HG02678 (cell line): Measurements from ENCODE around the gene C5orf46.
"Not testable (repeated sequence)": the region's sequence is repeated elsewhere in the genome, so short reads cannot be mapped to it uniquely, and the experiment has no call there.

Source experiments
- ATAC-seq: cut with Tn5 transposase; IDR thresholded peaks from one replicate; pipeline ENCODE4 v1.9.1; 2021; ENCODE audit warnings: mild to moderate bottlenecking, moderate library complexity; ENCODE audit not compliant: unreplicated experiment

Gene C5orf46

DNA sequence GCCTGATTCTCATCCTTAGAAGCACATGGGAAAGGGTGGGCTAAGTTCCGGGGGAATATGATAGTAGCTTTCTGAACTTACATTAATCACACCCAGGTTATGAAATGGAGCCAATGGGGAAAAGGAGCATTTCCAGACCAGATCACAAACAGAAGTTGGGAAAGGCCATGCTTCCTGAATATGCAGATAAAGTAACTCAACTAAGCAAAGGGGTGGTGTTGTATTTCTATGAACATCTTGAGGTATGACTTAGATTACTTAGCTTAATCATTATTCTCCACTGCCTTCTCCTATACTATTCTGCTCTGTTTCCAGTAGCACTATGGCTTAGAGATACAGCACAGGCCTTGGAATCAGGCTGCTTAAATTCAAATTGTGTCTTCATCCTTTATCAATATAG is 10.5 kb downstream of the C5orf46 start:
- no peak for ATAC-seq

- no peak for ATAC-seq
These were observed 12.5 kb downstream of the C5orf46 start for GRCh38 chr5:147893820-147894219.

- ATAC-seq = no peak
These were observed 13.5 kb downstream of the C5orf46 start for GRCh38 chr5:147892696-147893296.

DNA sequence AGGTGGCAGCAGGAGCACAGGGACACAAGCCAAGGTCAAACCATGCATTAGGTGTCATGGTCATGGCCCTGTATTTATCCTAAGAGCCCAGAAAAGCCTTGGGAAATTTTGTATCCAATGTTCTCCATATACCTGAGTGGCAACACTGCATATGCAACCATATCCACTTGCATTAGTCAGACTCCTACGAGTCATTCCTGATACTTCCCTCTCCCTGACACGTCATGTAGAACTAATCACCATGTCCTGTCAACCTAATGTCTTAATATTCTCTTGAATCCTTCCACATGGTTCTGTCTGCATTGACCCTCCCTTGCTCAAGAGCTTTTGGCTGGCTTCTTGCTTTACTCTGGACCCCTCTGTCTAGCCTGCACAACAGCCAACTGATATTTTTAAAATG is 18.4 kb downstream of the C5orf46 start:
- ATAC-seq = no peak

DNA sequence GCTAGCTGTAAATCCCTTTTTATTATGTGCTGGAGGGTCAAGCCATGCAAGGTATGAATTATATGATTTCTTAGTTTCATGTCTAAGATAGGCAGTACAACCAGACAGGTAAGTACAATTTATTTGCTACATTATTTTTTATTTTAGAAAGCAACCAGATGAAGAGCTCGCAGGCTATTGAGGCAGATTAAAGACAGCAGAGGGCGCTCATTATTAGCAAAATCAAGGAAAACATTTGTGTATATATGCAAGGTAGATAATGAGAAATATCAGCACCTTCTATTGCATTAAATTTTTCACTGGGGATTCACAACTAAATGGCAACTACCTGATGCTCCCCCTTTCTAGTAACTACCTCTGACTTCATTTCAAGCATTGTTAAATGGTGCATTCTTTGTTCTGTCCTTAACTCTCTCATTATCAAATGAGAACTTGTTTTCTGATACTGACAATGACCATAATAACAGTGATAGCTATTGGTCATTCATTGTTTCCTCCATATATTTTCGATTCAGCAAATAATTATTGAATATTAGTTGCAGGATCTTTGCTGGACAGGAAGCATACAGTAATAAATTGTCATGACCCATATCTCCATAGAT is 19.2 kb downstream of the C5orf46 start:
- ATAC-seq = no peak

- ATAC-seq = no peak
These were observed 23.6 kb downstream of the C5orf46 start for GRCh38 chr5:147882586-147883313.

DNA sequence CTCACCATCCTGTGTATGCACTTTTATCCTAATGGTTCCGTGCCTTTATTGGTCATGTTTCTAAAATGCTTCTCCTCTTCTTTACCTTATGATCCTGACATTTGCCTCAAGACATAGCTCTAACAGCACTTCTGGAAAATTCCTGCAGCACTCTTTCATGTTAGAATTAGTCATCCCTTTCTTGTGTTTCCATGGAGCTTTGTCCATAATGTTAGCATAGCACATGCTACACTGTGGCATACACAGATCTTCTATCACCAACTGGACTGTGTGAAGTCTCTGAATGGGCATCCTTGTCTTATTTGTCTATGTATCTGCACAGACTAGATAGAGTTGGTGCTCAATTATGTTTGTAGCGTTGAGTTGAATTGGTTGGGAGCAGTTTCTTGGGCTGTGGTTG is 25.9 kb downstream of the C5orf46 start:
- ATAC-seq = no peak

DNA sequence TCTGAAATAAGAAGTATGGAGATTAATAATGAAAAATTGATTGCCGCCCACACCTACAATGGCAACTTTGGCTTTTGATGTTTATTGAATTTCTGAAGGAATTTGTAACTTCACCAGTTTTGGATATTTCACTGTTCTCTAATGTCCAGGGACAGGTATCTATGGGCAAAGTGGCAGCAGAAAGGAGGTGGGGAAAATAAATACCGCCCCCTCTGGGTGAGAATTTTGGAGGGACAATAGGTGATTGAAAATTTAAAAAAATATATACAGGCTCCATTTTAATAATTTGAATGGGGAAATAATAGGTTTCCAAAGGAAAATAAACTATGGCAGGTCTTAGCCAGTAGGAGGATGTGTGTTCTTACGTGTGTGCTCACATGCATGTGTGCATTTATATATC is 26.6 kb downstream of the C5orf46 start:
- ATAC-seq = no peak

DNA sequence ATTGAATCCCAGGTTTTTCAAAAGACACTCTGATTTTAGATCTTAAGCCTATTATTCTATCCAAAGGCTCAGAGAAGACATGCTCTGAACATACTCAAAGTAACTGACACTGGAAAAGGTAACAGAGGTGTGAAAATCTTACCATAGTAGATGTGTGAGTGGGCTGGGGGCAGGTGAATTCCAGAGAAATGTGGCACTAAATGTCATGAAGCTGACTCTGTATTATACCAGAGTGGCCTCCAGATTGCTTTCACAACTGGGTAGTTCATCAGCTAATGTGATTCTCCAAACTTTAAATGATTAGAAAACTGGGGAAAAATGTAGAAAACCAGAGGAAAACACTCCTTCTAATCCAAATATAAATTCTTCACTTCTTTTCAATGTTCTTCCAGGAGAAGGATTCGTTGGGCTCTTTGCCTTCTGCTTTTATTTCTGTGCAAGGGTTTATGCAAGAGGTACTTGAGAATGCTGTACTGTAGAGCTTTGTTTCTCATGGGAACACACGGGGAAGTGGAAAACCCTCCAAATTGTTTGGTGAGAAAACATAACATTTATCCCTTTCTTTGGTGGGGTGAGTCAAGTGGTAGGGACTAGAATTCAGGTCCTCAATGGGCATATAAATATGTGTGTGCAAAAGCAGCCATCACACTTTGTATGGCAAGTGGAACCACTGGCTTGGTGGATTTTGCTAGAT is 28.1 kb downstream of the C5orf46 start, which contains the start of gene SCGB3A2:
TSS of gene SCGB3A2 (plus strand) at position 646 of the 694 bp plus-strand sequence. CDS start 93 bp downstream, outside the sequence.
- ATAC-seq = no peak

DNA sequence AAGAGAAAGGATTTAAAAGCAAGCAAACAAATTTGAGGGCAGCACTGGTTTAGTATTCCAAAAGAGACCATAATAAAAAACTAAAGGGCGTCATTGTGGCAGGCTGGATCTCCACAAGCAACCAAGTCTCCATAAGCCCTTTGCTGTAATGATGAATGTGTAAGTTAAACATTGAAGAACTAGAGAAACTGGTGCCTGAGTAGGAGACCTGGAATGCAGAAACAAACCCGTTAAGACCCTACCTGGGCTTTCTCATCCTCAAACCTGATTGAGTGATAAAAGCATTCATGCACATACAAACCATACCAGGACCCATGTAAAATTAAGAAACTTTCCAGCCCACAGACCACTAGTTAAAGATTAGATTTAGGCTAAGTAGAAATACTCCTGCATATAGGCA is 29.7 kb downstream of the C5orf46 start:
- no peak for ATAC-seq

DNA sequence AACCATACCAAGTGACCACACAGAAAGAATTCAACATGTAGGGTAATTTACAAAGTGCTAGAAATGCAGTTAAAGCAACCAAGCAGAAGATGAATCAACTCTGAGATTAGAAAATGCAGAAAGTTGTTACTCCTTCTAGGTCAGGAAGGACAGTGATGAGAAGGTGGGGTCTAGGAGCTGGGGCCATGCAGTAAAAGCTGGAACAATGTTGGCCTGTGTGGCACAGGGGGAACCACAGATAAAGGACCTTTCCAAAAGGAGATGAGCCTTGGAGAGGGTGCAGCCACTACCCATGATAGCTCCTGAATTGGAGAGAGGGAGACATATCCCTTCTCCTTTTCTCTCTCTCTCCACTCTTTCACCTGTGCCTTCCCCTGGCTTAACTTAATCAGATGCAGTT is 30.2 kb downstream of the C5orf46 start:
- no peak for ATAC-seq

DNA sequence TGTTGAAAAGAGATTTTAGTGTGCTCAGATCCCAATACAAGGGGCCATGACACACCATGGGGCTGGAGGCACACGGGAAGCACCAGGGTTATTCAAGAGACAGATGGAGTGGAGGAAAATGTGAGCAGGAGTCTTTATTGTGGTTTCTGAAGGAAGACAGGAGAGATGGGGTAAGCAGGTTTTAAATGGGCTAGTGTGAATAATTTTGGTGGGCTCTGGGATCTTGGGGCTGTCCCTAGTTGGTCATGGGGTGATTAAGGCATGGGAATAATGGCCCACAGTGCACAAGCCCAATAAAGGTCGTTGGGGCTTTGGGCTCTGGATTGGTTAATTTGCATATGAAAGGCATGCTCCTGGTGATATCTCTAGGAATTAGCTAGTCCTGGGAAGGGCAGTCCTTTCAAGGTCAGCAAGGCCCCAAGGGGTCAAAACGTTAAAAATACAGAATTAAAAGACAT is 31.4 kb downstream of the C5orf46 start:
- ATAC-seq = no peak

- ATAC-seq = not testable (repeated sequence)
These were observed 32.0 kb downstream of the C5orf46 start for GRCh38 chr5:147874118-147874875.

- ATAC-seq = not testable (repeated sequence)
These were observed 33.4 kb downstream of the C5orf46 start for GRCh38 chr5:147872744-147873435.

DNA sequence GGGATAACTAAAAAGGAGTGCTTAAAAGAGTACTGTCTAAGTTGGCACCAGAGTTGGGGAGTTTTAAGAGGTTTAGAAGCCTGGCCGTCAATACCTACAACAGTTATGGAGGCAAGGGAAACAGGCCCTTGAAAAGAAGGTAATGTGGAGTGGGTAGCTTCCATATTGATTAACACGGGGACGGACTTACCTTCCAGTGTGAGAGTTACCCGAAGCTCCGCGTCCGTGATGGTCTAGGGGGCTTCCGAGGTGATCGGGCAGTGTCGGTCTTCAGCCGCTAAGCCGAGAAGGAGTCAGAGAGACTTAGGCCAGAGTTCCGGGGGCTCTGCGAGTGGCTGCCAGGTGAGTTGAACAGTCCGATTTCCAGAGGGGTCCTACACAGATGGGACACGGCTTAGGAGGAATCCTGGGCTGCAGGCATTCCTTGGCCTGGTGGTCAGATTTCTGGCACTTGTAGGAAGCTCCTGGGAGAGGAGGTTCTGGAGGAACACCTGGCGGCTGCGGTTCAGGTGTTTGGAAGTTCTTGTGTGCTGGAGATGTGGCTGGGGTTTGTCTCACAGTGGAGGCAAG is 34.3 kb downstream of the C5orf46 start:
- ATAC-seq = not testable (repeated sequence)

- not testable (repeated sequence) for ATAC-seq
These were observed 36.4 kb downstream of the C5orf46 start for GRCh38 chr5:147869892-147870291.

DNA sequence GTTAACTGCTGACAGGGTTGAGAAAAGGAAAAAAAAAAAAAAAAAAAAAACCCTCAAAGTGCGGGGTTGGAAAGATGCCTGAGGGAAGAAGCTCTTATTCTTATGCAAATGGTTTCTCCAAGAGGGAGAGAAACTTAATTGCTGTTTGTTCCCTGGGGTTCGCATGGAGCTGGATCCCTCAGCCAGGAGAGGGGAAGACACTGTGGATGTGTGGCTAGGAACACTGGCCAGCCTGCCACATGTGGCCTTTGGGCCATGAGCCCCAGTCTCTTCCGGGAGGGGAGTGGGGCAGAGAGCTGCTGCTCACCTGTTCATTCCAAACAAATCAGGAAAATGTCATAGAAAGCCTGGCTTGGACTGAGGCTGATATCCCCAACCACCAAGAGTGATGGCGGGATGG is 37.2 kb downstream of the C5orf46 start:
- no peak for ATAC-seq

- no peak for ATAC-seq
These were observed 42.7 kb downstream of the C5orf46 start for GRCh38 chr5:147863454-147864158.

DNA sequence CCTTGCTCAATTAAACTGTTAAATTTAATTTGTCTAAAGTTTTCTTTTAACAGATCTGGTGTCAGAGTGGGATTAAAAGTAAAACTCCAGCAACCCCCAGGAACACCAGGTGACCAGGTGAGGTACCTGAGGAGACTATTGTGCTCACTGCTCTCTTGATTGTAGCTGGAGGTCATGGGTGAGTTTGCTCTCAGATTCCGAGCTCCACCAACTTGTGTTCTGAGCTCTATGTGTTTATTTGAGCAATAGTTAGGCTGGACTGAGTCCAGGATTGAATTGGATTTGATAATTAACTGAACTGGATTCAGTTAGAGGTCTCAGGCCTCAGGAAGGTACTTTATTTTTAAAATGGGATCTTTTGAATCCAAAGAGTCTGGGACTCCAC is 45.7 kb downstream of the C5orf46 start:
- no peak for ATAC-seq
